Parathyroid adenoma (tissue), 2 donors: ENCODE measurements around the gene PPM1H.

ENCODE experiments used
- H2AFZ ChIP-seq: fragments of 300-600 bp; sonication (generic); one replicate; pipeline ENCODE4 v1.7.0; 2017; ENCODE audit warnings: antibody characterized with exemption, mild to moderate bottlenecking
- H3K27ac ChIP-seq: fragments of 300-600 bp; sonication (generic); one replicate; pipeline ENCODE4 v1.7.0; 2017
- H3K27me3 ChIP-seq: fragments of 300-600 bp; sonication (generic); one replicate; pipeline ENCODE4 v1.7.0; 2017; ENCODE audit warnings: low read length; ENCODE audit not compliant: control insufficient read depth, insufficient read depth
- H3K36me3 ChIP-seq: fragments of 300-600 bp; sonication (generic); one replicate; pipeline ENCODE4 v1.7.0; 2017; ENCODE audit warnings: low read length; ENCODE audit not compliant: control insufficient read depth, insufficient read depth
- H3K4me1 ChIP-seq: fragments of 300-600 bp; sonication (generic); one replicate; pipeline ENCODE4 v1.7.0; 2017; ENCODE audit warnings: control low read depth
- H3K4me2 ChIP-seq: fragments of 300-600 bp; sonication (generic); one replicate; pipeline ENCODE4 v1.7.0; 2017; ENCODE audit warnings: low read length
- H3K4me3 ChIP-seq: fragments of 300-600 bp; sonication (generic); one replicate; pipeline ENCODE4 v1.7.0; 2017; ENCODE audit warnings: low read depth, low read length
- H3K79me2 ChIP-seq: fragments of 300-600 bp; sonication (generic); one replicate; pipeline ENCODE4 v1.7.0; 2017; ENCODE audit warnings: control low read depth
- H3K9ac ChIP-seq: fragments of 300-600 bp; sonication (generic); one replicate; pipeline ENCODE4 v1.7.0; 2017; ENCODE audit warnings: mild to moderate bottlenecking
- H3K9me3 ChIP-seq: fragments of 300-600 bp; sonication (generic); one replicate; pipeline ENCODE4 v1.7.0; 2017; ENCODE audit warnings: low read length; ENCODE audit not compliant: control insufficient read depth
- CTCF ChIP-seq: fragments of 300-600 bp; sonication (generic); IDR thresholded peaks from one replicate; pipeline ENCODE4 v1.7.0; 2017; ENCODE audit warnings: antibody characterized with exemption, mild to moderate bottlenecking
- donor health status: primary hyperparathyroidism.

PPM1H gene

GRCh38 chr12:62649412-62650138 is 285.4 kb downstream of the PPM1H start:
- no peak overlapping the region for H3K4me2 ChIP-seq
- H3K9me3 ChIP-seq = no peaks in the 10 kb centered on the region
- no peak overlapping the region for H2AFZ ChIP-seq
- no peaks in the 10 kb centered on the region for H3K36me3 ChIP-seq
- no peaks in the 10 kb centered on the region for H3K79me2 ChIP-seq
- no peak overlapping the region for H3K27ac ChIP-seq
- H3K4me3 ChIP-seq = no peak overlapping the region
- H3K27me3 ChIP-seq = no peaks in the 10 kb centered on the region
- peaks cover 11% of the 10 kb centered on the region for H3K4me1 ChIP-seq
- H3K9ac ChIP-seq = no peak overlapping the region
- no peak for TF ChIP-seq CTCF

- Histone ChIP-seq H3K9ac (no peak overlapping the region), H3K79me2 (no peaks in the 10 kb centered on the region), H3K4me2 (no peak overlapping the region), H3K4me1 (peaks cover 6% of the 10 kb centered on the region), H3K4me3 (no peak overlapping the region), H3K36me3 (no peaks in the 10 kb centered on the region), H3K9me3 (no peaks in the 10 kb centered on the region), H3K27ac (no peak overlapping the region), H2AFZ (no peak overlapping the region), H3K27me3 (no peaks in the 10 kb centered on the region)
- no peak for TF ChIP-seq CTCF
Measured at GRCh38 chr12:62647586-62647985, 287.4 kb downstream of the PPM1H start.

- no peak overlapping the region for H2AFZ ChIP-seq
- H3K27ac ChIP-seq = no peak overlapping the region
Measured at GRCh38 chr12:62646566-62646965, 288.4 kb downstream of the PPM1H start.

GRCh38 chr12:62643486-62643885 is 291.5 kb downstream of the PPM1H start:
- Histone ChIP-seq H3K27me3 (no peaks in the 10 kb centered on the region), H3K36me3 (no peaks in the 10 kb centered on the region), H3K27ac (no peak overlapping the region), H3K79me2 (no peaks in the 10 kb centered on the region), H2AFZ (no peak overlapping the region), H3K9me3 (no peaks in the 10 kb centered on the region), H3K4me2 (no peak overlapping the region), H3K9ac (no peak overlapping the region), H3K4me1 (peaks cover 6% of the 10 kb centered on the region), H3K4me3 (no peak overlapping the region)
- TF ChIP-seq CTCF = no peak

More at GRCh38 chr12:62646566-62646965, 288.4 kb downstream of the PPM1H start:
- Histone ChIP-seq H3K79me2 (no peaks in the 10 kb centered on the region), H3K27me3 (no peaks in the 10 kb centered on the region), H3K4me1 (peaks cover 6% of the 10 kb centered on the region), H3K4me2 (no peak overlapping the region), H3K36me3 (no peaks in the 10 kb centered on the region), H3K9ac (no peak overlapping the region), H3K4me3 (no peak overlapping the region), H3K9me3 (no peaks in the 10 kb centered on the region)
- no peak for TF ChIP-seq CTCF

GRCh38 chr12:62642486-62642885 is 292.5 kb downstream of the PPM1H start:
- Histone ChIP-seq H3K36me3 (no peaks in the 10 kb centered on the region), H3K4me1 (peaks cover 6% of the 10 kb centered on the region), H3K4me2 (no peak overlapping the region), H2AFZ (no peak overlapping the region), H3K27me3 (no peaks in the 10 kb centered on the region), H3K79me2 (no peaks in the 10 kb centered on the region), H3K27ac (no peak overlapping the region), H3K9me3 (no peaks in the 10 kb centered on the region), H3K4me3 (no peak overlapping the region), H3K9ac (no peak overlapping the region)
- no peak for TF ChIP-seq CTCF
